SU-DHL-6 (cell line): ENCODE data around the gene KSR2.

Experiments used
- H2AFZ ChIP-seq: fragments of 200-600 bp; sonication (generic); 2 replicates; pipeline ENCODE4 v1.6.1; 2014; ENCODE audit warnings: low read depth, mild to moderate bottlenecking, moderate library complexity, mixed read lengths, antibody characterized with exemption, low read length; ENCODE audit not compliant: severe bottlenecking
- H3F3A ChIP-seq: fragments of 200-600 bp; shearing (Covaris generic); 2 replicates; pipeline ENCODE4 v1.6.0; 2016; ENCODE audit warnings: antibody characterized with exemption, mild to moderate bottlenecking; ENCODE audit not compliant: insufficient read depth
- H3K27ac ChIP-seq: fragments of 200-600 bp; sonication (generic); 2 replicates; pipeline ENCODE4 v1.5.1; 2016; ENCODE audit warnings: low read depth, mild to moderate bottlenecking, low read length, moderate library complexity, mixed read lengths
- H3K27me3 ChIP-seq: fragments of 200-600 bp; sonication (generic), shearing (Covaris generic); 2 replicates; pipeline ENCODE4 v1.6.0; 2014; ENCODE audit warnings: mild to moderate bottlenecking, low read length
- H3K36me3 ChIP-seq: fragments of 200-600 bp; sonication (generic); 2 replicates; pipeline ENCODE4 v1.6.1; 2014; ENCODE audit warnings: mild to moderate bottlenecking, low read length, mixed read lengths
- H3K4me2 ChIP-seq: fragments of 300-600, 200-600 bp; shearing (Covaris generic), sonication (generic); 2 replicates; pipeline ENCODE4 v1.6.0; 2014; ENCODE audit warnings: low read length, low read depth, mild to moderate bottlenecking; ENCODE audit not compliant: poor library complexity, severe bottlenecking
- H3K4me3 ChIP-seq: fragments of 200-600 bp; sonication (generic); 2 replicates; pipeline ENCODE4 v1.5.1; 2014; ENCODE audit warnings: antibody characterized with exemption, low read length, mild to moderate bottlenecking, mixed read lengths; ENCODE audit not compliant: insufficient read depth, poor library complexity, severe bottlenecking
- H3K79me2 ChIP-seq: fragments of 200-600 bp; sonication (generic); 2 replicates; pipeline ENCODE4 v1.6.1; 2014; ENCODE audit warnings: mild to moderate bottlenecking, low read length, moderate library complexity; ENCODE audit not compliant: insufficient read depth
- H3K9ac ChIP-seq: fragments of 200-600 bp; sonication (generic); 2 replicates; pipeline ENCODE4 v1.7.0; 2014; ENCODE audit warnings: mild to moderate bottlenecking, low read length
- H3K9me2 ChIP-seq: fragments of 200-600 bp; sonication (generic); replicated peaks from 2 replicates; pipeline ENCODE4 v1.6.1; 2014; ENCODE audit warnings: low read length; ENCODE audit not compliant: insufficient read depth
- H3K9me3 ChIP-seq: fragments of 200-600 bp; sonication (generic); 2 replicates; pipeline ENCODE4 v1.6.1; 2014; ENCODE audit warnings: low read length, mixed read lengths; ENCODE audit not compliant: insufficient read depth
- H4K20me1 ChIP-seq: fragments of 200-600 bp; sonication (generic); 2 replicates; pipeline ENCODE4 v1.6.1; 2014; ENCODE audit warnings: low read depth, mild to moderate bottlenecking, antibody characterized with exemption, low read length, moderate library complexity, mixed read lengths
- EZH2phosphoT487 ChIP-seq: fragments of 200-600 bp; sonication (generic), shearing (Covaris generic); conservative IDR thresholded peaks from 2 replicates; pipeline ENCODE4 v1.6.1; 2018; ENCODE audit warnings: mild to moderate bottlenecking, antibody characterized with exemption, low read length, moderate library complexity, mixed read lengths
- TF ChIP-seq, protein P1 (sequence below): fragments of 200-600 bp; sonication (generic); IDR thresholded peaks from one replicate; pipeline ENCODE4 v1.5.1; 2017; ENCODE audit warnings: antibody characterized with exemption, mild to moderate bottlenecking, low read length, moderate library complexity; ENCODE audit not compliant: insufficient read depth, poor library complexity, severe bottlenecking

KSR2 gene

DNA sequence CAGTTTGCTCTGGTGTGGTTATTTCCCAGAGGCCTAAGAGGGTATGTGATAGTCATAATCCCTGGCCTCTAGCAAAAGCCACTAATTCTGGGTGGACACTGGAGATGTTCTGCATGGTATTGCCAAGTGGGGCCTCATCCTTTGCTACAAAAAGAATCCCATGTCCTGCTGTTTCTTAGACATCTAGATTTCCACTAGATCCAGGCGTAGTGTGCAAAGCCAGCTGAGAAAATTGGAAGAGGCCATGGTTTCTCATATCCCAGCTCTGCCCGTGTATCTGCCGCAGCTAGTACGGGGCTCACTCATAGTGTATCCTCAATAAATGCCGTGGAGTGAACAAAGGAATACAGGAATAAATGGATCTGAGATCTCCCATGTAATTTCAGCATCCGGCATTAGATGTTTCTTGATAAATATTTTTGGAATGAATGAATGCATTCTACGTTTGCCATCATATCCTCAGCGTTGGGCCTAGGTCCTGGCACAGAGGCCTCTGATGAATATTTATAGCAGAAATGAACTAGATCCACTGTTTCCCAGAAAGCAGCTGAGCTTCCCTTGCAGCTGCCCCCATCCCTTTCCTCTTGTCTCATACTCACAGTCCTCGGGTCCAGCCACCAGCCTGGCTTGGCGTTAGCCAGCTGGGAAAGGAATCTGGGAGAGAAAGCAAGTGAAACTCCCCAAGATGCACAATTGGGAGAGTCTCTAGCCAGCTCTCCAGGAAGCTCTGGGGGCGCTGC, 531.1 kb downstream of the KSR2 start:
- Histone ChIP-seq H3K36me3 (no peaks in the 10 kb centered on the region), H3K9me3 (no peaks in the 10 kb centered on the region), H3F3A (no peaks in the 10 kb centered on the region), H3K9me2 (no peaks in the 10 kb centered on the region), H3K79me2 (no peaks in the 10 kb centered on the region), H3K27me3 (no peaks in the 10 kb centered on the region), H2AFZ (no peak overlapping the region), H3K4me3 (no peak overlapping the region), H3K27ac (no peak overlapping the region), H3K9ac (no peak overlapping the region), H4K20me1 (no peaks in the 10 kb centered on the region), H3K4me2 (no peak overlapping the region)
- TF ChIP-seq, protein P1, sequence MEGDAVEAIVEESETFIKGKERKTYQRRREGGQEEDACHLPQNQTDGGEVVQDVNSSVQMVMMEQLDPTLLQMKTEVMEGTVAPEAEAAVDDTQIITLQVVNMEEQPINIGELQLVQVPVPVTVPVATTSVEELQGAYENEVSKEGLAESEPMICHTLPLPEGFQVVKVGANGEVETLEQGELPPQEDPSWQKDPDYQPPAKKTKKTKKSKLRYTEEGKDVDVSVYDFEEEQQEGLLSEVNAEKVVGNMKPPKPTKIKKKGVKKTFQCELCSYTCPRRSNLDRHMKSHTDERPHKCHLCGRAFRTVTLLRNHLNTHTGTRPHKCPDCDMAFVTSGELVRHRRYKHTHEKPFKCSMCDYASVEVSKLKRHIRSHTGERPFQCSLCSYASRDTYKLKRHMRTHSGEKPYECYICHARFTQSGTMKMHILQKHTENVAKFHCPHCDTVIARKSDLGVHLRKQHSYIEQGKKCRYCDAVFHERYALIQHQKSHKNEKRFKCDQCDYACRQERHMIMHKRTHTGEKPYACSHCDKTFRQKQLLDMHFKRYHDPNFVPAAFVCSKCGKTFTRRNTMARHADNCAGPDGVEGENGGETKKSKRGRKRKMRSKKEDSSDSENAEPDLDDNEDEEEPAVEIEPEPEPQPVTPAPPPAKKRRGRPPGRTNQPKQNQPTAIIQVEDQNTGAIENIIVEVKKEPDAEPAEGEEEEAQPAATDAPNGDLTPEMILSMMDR = no peak

DNA sequence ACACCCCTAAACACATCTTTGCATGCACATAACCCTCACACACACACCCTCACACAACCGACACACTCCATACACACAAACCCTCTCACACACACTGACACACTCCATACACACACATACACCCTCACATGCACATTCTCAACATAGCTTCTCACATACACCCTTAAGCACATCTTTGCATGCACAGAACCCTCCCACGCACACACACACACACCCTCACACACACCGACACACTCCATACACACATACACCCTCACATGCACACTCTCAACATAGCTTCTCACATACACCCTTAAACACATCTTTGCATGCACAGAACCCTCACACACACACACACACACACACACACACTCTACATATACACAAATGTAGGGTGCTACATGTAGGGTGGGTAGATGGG, 534.9 kb downstream of the KSR2 start:
- Histone ChIP-seq H3K27ac (no peak overlapping the region), H4K20me1 (no peaks in the 10 kb centered on the region), H3K9ac (no peak overlapping the region), H3K4me3 (no peak overlapping the region), H3K27me3 (no peaks in the 10 kb centered on the region), H3F3A (no peaks in the 10 kb centered on the region), H3K79me2 (no peaks in the 10 kb centered on the region), H3K9me2 (no peaks in the 10 kb centered on the region), H2AFZ (no peak overlapping the region), H3K36me3 (no peaks in the 10 kb centered on the region), H3K4me2 (no peak overlapping the region), H3K9me3 (no peaks in the 10 kb centered on the region)
- TF ChIP-seq, protein P1 = no peak
- TF ChIP-seq EZH2phosphoT487 = no peak

DNA sequence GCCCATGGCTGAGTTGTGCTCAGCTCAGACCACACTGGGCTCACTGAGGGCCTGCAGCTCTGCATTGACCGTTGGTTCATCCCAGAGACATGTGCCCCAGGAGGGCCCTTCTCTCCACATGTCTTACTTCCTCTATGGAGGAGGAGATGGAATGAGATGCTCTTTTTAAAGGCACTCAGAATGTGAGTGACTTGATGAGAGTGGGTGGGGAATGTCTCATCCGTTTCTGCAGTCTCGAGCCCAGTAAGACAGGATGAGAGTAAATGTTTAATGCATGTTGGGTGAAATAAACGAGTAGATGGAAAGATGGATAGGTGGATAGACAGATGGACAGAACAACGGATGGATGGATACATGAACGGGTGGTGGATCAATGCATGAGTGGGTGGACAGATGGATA, 538.5 kb downstream of the KSR2 start:
- Histone ChIP-seq H3F3A (no peaks in the 10 kb centered on the region), H3K36me3 (no peaks in the 10 kb centered on the region), H3K9ac (no peak overlapping the region), H3K27ac (no peak overlapping the region), H3K9me2 (no peaks in the 10 kb centered on the region), H3K4me3 (no peak overlapping the region), H3K27me3 (no peaks in the 10 kb centered on the region), H4K20me1 (no peaks in the 10 kb centered on the region), H3K4me2 (no peak overlapping the region), H3K9me3 (no peaks in the 10 kb centered on the region), H2AFZ (no peak overlapping the region), H3K79me2 (no peaks in the 10 kb centered on the region)
- TF ChIP-seq EZH2phosphoT487 = no peak

DNA sequence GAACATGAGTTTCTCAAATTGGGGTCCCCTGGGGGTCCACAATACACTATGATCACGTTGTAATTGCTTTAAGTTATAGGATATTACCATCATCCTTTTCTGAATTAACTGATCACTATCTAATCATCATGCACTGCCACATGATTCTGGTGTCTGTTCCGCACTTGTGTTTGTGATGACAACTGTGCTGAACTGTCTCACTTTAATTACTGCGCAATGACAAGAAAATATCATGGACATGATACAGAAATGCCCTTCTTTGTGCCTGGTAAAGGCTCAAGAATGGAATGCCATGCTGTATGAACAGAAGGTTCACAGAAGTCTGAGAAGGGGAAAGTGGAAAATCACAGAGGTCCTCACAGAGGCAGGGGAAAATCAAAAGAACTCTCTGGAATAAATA, 541.6 kb downstream of the KSR2 start:
- H3K9me3 ChIP-seq = no peaks in the 10 kb centered on the region
- no peaks in the 10 kb centered on the region for H3K79me2 ChIP-seq
- no peak overlapping the region for H3K9ac ChIP-seq
- no peak overlapping the region for H3K27ac ChIP-seq
- H3K4me2 ChIP-seq = no peak overlapping the region
- no peaks in the 10 kb centered on the region; the same call in 1 of the 2 replicates for H3K27me3 ChIP-seq
- no peaks in the 10 kb centered on the region for H4K20me1 ChIP-seq
- no peak overlapping the region for H3K4me3 ChIP-seq
- no peaks in the 10 kb centered on the region for H3F3A ChIP-seq
- H2AFZ ChIP-seq = no peak overlapping the region
- H3K9me2 ChIP-seq = no peaks in the 10 kb centered on the region
- no peak for TF ChIP-seq EZH2phosphoT487
- H3K36me3 ChIP-seq = no peaks in the 10 kb centered on the region
